Fibroblast of skin of back (primary cell): ENCODE measurements around the gene APBA2.
A peak's percentile ranks its signal among the peaks of the same experiment; 100 is the strongest.

Source experiments
- DNase-seq: peaks from one replicate; pipeline ENCODE4 v3.0.0-alpha.2; 2013

APBA2 gene

GRCh38 chr15:28985691-28986090 is 99.9 kb downstream of the APBA2 start:
- DNase-seq, result no peak

DNA sequence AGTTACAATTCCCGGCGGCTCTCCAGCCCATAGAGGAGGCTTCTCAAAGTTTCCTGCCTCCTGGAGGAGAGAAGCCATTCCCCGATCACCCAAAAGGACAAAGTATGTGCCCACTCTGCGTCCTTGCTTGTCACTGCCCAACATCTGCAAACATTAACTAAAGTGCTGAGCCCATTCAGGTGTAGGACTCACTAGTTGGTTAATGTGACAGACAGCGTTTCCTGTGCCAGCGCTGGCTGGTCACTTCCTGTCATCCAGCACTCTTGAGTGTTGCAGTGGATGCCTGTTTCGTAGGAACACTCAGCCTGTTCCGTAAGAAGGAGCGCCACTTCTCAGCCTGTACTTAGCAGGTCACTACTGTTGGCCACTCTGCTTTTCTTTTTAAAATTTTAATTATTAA is 100.3 kb downstream of the APBA2 start:
- DNase-seq, result no peak

GRCh38 chr15:28986726-28987125 is 101.0 kb downstream of the APBA2 start:
- no peak for DNase-seq

DNA sequence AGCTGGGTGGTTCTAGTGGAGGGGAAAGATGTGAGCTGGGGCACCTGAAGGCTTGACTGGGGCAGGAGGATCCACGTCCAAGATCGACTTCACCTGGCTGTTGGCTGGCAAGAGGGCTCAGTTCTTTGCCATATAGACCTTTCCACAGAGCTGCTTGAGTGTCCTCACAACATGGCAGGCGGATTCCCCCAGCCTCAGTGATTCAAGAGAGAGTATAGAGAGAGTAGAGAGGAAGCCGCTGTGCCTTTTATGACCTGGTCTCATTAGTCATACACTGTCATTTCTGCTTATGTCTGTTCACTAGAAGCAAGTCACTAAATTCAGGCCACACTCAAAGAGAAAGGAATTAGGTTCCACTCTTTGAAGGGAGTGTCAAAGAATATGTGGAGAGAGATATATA is 101.6 kb downstream of the APBA2 start:
- no peak for DNase-seq

- DNase-seq, result peak; percentile 41
Measured at GRCh38 chr15:28989239-28989830, 103.6 kb downstream of the APBA2 start.

DNA sequence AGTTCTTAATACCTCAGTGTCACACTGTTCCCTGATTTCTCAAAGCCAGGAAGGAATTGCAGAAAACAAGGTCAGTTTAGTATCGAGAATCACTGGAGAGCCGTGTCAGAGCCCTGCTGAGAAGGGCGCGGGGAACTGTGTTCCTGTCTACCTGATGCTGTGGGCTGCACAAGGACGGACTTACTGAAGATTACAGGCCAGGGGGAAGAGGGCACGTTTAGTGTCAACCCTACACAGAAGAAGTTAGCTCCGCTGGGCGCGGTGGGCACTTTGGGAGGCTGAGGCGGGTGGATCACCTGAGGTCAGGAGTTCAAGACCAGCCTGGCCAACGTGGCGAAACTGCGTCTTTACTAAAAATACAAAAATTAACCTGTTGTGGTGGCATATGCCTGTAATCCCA is 104.1 kb downstream of the APBA2 start:
- DNase-seq, result no peak

- no peak for DNase-seq
Measured at GRCh38 chr15:28990390-28990789, 104.6 kb downstream of the APBA2 start.

DNA sequence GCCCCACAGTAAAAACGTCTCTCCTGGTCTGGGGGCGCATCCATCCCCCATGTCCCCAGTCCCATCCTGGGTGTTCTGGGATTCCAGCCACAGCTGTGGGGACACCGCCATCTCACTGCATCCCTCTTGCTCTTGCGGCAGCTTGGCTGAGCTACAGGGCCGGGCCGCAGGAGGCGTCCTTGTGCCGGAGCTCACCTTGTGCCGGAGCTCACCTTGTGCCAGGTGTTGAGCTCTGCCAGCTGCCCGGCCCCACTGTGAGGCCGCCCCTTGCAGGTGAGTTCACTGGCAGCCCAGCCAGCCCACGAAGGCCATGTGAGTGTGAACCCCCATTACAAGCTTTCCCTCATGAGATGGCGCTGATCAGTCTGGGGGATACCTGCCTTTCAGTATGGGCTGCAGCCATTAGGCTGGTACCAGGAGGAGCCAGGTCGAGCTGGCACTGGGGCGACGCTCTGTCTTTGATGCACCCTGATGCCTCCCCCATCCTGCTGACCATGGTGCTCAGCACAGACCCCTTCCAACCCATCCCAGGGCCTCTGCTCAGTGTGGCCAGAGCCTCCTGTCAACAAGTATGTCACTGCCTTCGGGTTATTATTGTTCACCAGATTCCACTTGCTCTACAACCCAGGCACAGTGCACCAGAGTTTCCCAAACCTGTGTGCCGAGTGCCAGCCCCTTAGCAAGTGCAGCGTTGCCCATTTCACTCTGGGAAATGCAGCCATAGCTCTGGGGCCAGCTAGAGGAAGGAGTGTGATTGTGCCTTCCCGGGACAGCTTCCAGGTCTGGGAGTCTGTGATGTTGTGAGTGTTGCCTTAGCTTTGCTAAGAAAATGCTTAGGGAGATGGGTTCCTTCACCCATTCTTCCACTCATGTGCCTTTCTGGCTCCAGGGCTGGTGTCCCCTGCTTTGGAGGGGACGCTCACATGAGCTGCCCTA is 105.7 kb downstream of the APBA2 start:
- DNase-seq, result no peak

DNA sequence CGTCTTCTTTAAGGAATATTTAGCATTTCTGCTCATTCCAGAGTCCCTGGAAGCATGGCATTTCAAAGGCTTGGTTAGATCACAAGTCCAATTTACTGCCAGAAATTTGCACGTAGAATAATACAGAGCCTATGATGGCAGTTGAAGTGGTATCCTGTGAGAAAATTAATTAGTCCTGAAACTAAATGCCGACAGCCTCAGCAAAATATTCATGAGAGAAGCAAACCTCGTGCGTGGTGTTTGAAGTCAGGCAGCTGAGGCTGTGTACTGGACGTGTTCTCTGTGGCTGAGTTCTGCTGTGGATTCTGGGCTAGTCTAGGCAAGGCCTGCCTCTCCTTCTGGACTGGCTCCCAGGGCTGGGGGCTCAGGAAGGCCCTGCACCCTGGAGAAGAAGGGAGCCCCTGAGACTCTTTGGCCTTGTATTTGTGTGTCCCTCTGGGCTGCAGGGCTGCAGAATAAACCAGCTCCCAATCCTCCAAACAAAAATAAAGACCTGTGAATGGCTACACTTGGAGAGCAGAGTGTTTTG is 106.6 kb downstream of the APBA2 start:
- no peak for DNase-seq

- peak; percentile 32 for DNase-seq
Measured at GRCh38 chr15:28993051-28993719, 107.4 kb downstream of the APBA2 start.

DNA sequence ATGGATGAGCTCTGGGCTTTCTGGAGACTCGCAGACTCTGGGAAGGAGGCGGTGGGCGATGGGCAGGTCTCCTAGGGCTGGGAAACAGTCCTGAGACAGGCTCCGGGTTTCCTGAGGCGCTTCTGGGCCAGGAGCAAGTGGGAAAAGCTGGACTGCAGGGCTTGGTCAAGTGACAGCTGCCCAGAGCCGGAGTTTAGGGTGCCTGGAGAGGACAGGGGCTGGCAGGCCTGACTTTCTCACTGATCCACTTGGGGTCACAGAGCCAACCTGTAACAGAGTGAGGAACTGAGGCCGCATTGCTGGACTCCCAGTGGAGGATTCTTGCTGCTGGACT is 107.9 kb downstream of the APBA2 start:
- no peak for DNase-seq

DNA sequence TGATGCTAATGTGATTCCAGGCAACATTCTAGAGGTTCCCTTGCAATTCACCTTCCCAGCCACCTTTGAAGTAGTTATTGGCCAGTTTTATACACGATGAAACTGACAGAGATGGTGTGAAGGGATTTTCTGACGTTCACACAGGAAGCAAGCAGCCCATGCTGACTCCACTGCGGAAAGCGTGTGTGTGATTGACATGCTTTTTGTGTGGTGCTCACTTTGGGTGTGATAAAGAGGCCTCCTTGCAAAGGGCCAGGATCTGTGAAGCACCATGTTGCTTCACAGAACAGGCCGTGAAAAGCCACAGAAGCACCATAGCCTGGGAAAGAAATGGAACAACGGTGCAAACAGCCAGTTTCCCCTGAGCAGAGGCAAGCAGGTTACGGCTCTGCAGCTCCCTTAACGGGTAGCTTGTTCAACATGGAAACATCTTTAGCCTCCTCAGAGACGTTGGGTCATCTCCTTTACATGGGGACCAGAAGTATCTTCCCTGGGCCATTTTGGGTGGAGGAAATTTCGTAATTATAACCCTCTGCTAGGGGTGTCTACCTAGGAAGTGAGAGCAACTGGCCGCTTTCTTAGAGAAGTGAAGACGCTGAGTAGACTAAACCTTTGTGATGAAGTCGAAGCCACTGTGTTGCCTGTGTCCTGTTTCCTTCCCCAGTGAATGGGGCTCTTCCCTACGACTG is 108.5 kb downstream of the APBA2 start:
- DNase-seq, result no peak

DNA sequence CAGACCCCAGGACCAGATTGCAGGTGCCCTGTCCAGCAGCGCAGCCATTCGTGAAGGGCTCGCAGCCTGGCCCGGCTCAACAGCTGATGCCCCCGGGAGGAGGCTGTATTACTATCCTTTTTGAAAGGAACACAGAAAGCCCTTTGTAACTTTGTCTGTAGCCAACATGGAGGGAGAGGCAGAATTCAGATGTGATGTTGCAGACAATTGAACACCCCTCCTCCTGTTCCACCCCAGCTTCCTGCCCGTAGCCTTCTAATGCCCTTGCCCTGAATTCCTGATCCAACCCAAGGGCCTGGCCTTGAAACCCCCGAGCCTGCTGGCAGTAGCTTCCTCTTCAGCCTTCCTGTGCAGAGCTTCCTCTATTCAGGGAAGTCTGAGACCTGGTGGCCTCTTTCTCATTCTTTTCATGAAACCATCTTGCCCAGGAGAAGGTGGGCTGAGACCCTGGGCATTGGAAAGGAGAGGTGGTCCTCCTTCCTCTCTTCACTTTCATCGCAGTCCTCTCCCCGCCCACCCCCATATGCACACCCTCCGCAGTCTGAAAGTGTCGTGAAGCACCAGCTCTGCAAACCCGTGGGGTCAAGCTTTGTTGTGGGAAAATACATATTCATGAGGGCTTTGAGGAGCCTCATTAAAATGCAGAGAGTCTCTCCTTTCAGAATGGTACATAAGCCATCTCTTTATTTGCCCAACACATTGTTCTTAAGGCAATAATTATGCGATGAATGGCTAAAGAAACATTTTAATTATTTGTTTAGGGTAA is 109.2 kb downstream of the APBA2 start:
- no peak for DNase-seq

DNA sequence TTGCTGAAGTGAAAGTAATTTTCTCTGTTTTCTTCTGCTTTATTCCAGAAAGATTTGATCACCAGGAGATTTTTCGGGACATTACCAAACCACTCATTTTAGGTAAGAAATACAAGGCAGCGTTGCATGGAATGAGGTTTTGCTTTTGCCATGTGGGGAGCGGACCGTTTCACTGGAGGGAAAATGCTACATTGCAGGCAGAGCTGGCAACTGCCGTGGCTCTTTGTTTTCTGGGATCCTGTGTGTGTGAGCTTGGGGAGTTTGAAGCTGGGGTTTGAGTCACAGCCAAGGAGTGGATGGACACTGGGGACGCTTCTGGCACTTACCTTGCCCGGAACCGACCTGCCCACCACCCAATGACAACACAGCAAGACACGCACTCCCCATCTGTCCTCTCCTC is 109.9 kb downstream of the APBA2 start:
- no peak for DNase-seq

GRCh38 chr15:28996289-28996688 is 110.5 kb downstream of the APBA2 start:
- DNase-seq, result no peak

DNA sequence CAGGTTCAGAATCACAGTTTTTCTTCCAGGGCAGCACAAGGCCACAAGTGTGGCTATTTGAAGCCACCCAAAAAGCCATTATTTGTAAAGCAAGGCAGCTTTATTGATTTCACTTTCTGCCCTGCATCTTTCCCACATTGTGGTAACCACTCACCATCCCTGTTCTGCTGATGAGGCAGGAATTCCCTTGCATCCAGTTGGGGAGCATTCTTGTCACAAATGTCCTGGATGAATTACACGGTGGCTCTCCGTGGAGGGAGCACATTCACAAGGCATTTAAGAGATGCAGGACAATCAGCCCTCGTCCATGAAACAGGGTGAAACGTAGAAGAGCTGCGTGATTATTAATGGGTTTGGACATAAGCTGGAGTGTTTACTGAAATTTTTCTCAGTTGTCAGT is 111.2 kb downstream of the APBA2 start:
- no peak for DNase-seq

- no peak for DNase-seq
Measured at GRCh38 chr15:28997791-28998190, 112.0 kb downstream of the APBA2 start.

DNA sequence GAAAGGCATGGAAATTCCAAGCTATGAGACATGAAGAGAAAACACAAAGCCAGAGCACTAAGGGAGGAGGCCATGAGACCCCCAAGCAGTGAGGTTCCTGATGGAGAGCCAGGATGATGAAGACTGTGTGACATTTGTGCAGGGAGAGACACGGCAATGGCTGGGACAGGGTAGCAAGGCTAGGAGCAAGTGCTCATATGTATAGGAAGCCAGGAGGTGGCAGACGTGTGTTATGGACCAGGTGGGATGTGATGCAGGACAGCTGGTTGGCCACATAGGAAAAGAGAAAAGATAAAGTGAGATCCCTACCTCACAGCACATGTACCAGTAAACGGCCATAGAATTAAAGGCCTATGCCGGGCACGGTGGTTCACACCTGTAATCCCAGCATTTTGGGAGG is 112.7 kb downstream of the APBA2 start:
- DNase-seq, result no peak

DNA sequence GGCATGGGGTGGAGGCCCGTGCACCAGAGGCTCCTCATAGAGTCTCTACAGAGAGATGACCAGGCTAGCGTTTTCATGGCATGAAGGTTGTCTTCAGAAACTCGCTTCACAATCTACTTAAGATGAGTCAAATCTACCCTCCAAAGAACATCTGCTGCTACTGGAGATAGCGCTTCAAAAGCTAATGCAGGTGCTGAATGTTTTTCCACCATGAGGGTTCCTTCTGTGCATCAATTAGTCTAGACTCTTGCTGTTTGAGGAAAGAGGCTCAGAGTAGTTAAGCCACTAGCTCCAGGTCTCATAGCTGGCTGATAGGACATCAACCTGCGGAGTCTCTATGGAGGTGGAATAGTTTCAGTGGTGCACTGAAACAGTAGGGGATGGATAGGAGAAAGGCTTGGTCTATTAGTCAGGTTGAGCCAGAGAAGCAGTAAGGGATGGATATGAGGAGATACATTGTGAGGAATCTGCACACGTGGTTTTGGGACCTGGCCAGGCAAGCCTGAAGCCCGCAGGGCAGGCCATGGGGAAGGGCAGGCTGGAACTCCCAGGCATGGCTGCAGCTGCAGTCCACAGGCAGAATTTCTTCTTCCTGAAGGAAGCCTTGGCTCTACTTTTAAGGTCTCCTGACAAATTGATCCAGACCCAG is 117.5 kb downstream of the APBA2 start:
- peak; percentile 11 for DNase-seq

- no peak for DNase-seq
Measured at GRCh38 chr15:29003840-29004233, 118.1 kb downstream of the APBA2 start.

- DNase-seq, result no peak
Measured at GRCh38 chr15:29005931-29006330, 120.2 kb downstream of the APBA2 start.

DNA sequence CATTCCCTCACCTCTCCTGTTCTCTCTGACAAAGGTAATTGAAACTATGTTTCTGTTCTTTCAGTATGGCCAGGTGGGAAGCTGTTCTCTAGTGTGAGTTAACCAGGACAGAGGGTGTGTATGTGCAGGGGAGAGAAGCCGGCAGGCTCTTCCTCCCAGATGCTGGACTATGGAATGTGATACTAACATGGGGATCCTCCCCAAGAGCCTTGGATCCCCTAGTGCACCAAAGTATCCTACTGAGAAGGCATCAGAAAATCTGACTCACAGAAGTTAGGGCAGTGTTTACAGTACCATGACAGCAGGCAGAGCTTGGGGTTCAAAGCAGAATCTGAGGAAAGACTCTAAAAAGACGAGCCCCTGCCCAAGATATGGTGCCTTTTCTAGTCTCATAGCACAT is 123.1 kb downstream of the APBA2 start:
- peak; percentile 40 for DNase-seq
